Femur (tissue), 1 donor: Measurements from ENCODE around the gene BMPR1A.
"Not testable (repeated sequence)": the region's sequence is repeated elsewhere in the genome, so short reads cannot be mapped to it uniquely, and the experiment has no call there.

Experiments
- DNase-seq: peaks from one replicate; pipeline ENCODE4 v3.0.0-alpha.2; 2017

Gene BMPR1A

GRCh38 chr10:86943316-86944030 lies 187.1 kb downstream of the BMPR1A start:
- DNase-seq = no peak

GRCh38 chr10:86944031-86944419 lies 187.6 kb downstream of the BMPR1A start:
- DNase-seq = no peak

GRCh38 chr10:86944471-86944870 lies 188.1 kb downstream of the BMPR1A start:
- no peak for DNase-seq

- DNase-seq = no peak
Observed at GRCh38 chr10:86944907-86945306, 188.5 kb downstream of the BMPR1A start.

- peak; percentile 33 for DNase-seq
Observed at GRCh38 chr10:86945361-86946212, 189.2 kb downstream of the BMPR1A start.

GRCh38 chr10:86946213-86947155 lies 190.1 kb downstream of the BMPR1A start:
- peak; percentile 15 for DNase-seq

GRCh38 chr10:86947806-86948205 lies 191.4 kb downstream of the BMPR1A start:
- not testable (repeated sequence) for DNase-seq

- DNase-seq = no peak
Observed at GRCh38 chr10:86950349-86950748, 193.9 kb downstream of the BMPR1A start.

GRCh38 chr10:86951184-86951761 lies 194.9 kb downstream of the BMPR1A start:
- DNase-seq = peak; percentile 5

GRCh38 chr10:86952106-86952505 lies 195.7 kb downstream of the BMPR1A start:
- no peak for DNase-seq

- DNase-seq = not testable (repeated sequence)
Observed at GRCh38 chr10:86952697-86953096, 196.3 kb downstream of the BMPR1A start.

GRCh38 chr10:86953747-86954680 lies 197.6 kb downstream of the BMPR1A start:
- DNase-seq = peak; percentile 82

GRCh38 chr10:86954681-86955500 lies 198.5 kb downstream of the BMPR1A start:
- DNase-seq = no peak

GRCh38 chr10:86955501-86956194 lies 199.2 kb downstream of the BMPR1A start:
- DNase-seq = no peak

- no peak for DNase-seq
Observed at GRCh38 chr10:86956195-86956847, 199.9 kb downstream of the BMPR1A start.

GRCh38 chr10:86956848-86957448 lies 200.5 kb downstream of the BMPR1A start:
- no peak for DNase-seq

GRCh38 chr10:86957471-86958115 lies 201.2 kb downstream of the BMPR1A start, which contains the start of gene MMRN2:
TSS of gene MMRN2 (minus strand) at chr10:86957615. CDS start at chr10:86957541, 74 bp downstream.
- DNase-seq = no peak
